GM21825 (cell line): Measurements from ENCODE around the gene ZNF121.
"Not testable (repeated sequence)": the region's sequence is repeated elsewhere in the genome, so short reads cannot be mapped to it uniquely, and the experiment has no call there.

Experiments
- ATAC-seq: cut with Tn5 transposase; IDR thresholded peaks from one replicate; pipeline ENCODE4 v1.9.1; 2021; ENCODE audit warnings: mild to moderate bottlenecking, moderate library complexity; ENCODE audit not compliant: unreplicated experiment

Gene ZNF121

DNA sequence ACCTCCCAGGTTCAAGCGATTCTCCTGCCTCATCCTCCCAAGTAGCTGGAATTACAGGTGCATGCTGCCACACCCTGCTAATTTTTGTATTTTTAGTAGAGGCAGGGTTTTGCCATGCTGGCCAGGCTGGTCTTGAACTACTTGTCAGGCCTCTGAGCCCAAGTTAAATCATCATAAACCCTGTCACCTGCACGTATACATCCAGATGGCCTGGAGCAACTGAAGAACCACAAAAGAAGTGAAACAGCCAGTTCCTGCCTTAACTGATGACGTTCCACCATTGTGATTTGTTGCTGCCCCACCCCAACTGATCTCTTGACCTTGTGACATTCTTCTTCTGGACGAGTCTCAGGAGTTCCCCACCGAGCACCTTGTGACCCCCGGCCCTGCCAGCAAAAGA lies 45.1 kb downstream of the ZNF121 start:
- not testable (repeated sequence) for ATAC-seq

DNA sequence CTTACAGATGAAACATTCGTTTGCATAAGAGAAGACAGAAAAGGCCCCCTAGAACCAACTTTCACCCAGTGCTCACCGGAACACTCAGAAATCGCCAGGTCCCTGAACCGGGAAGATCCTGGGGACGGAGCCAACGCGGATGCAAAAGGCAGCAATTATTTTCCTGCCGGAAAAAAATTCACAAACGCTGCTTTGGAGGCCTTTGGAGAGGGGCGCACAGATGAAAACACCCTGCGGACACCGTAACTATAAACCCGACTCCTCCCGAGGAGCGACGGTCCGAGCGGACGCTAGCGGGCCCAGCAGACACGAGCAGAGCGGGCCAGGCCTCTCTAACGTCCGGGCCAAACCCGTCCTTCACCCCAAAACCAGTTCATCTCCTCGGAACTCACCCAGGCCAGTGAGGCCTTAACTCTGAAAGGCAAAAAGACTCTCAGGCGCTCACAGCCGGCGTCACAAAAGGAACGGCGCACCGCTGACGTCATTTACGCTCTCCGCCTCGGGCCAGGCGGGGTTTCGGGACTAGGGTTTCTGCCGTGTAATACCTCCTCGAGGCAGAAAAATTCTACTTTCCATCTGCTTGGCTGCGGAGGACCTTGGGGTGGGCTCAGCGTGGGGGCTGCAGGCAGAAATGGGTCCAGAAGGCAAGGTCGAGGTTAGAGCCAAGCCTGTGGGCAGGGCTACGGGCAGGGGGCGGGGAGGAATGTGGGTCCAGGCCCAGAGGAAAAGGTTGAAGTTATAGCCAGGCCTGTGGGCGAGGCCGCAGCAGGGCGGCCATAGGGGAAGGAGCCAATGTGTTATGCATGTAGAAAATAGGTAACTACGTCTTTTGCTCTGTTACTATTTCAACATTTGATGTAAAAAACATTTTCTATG lies 45.9 kb downstream of the ZNF121 start, which contains the start of gene ZNF426:
ZNF426 (minus strand) TSS at position 463 of the 876 bp plus-strand sequence. CDS start 2,413 bp downstream, outside the sequence.
- ATAC-seq = peak; percentile 78

DNA sequence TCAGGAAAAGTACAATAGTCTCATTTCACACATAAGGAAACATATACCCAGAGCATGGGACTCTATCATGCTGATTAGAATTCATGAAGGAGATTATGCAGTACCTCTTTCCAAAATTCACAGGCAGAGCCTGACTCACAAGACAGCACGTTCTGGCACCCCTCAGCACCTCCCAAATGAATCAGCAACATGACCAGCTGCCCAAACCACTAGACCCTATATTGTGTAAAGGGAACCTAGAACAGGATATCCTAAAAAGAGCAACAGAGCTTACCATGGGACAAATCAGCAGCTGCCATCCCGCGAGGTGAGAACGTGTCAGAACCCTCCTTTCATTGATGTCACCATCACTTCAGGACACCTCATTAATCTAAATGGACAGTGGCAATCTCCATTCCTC lies 48.4 kb downstream of the ZNF121 start:
- ATAC-seq = no peak

GRCh38 chr19:9531933-9532332 lies 52.4 kb downstream of the ZNF121 start:
- ATAC-seq = no peak

DNA sequence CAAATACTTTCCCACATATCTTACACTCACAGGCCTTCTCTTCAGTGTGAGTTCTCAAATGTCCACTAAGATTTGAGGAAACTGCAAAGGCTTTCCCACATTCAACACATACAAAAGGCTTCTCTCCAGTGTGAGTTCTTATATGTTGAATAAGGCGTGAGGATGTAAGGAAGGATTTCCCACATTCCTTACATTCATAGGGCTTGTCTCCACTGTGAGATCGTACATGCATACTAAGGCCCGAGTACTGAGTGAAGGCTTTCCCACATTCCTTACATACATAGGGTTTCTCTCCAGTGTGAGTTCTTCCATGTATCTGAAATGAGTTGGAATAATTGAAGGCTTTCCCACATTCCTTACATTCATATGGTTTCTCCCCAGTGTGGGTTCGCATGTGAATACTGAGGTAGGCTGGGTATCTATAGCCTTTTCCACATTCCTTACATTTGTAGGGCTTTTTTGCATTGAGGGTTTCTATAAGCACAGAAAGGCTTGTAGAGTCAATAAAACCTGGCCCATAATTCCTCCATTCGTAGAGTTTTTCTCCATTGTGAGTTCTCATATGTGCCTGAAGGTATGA lies 55.5 kb downstream of the ZNF121 start:
- ATAC-seq = no peak

DNA sequence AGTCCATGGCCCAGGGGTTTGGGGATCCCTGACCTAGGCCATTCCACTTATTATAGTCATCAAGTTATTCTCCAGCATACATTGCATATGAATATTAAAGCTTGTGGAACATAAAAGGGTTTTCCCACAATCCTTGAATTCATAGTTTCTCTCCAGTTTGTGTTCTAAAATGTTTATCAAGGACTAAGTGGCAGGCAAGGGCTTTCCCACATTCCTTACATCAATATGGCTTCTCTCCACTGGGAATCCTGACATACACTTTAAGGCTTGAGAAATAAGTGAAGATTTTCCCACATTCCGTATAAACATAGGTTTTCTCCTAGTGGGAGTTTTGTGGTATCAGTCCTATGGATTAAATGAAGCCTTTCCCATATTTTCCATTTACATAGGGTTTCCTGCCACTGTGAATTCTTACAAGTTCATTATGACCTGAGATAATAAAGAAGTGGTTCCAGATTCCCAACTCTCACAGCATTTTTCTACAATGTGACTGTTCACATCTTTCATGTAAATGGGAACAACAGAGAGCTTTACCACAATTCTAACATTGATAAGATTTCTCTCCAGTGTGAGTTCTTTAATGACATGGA lies 60.3 kb downstream of the ZNF121 start:
- no peak for ATAC-seq
